ENCODE results near the gene AGAP2.
A peak's percentile ranks its signal among the peaks of the same experiment; 100 is the strongest.

Gene AGAP2

GRCh38 chr12:57767305-57767698 is 28.8 kb upstream of the AGAP2 start:
- no peak for DNase-seq

GRCh38 chr12:57766464-57767304 is 28.1 kb upstream of the AGAP2 start, which contains the start of gene CYP27B1:
TSS of gene CYP27B1 (minus strand) at chr12:57767078. CDS start at chr12:57767041, 37 bp downstream.
- no peak for DNase-seq

GRCh38 chr12:57765698-57766463 is 27.3 kb upstream of the AGAP2 start:
- no peak for DNase-seq

GRCh38 chr12:57765003-57765697 is 26.6 kb upstream of the AGAP2 start:
- peak; percentile 62 for DNase-seq

- DNase-seq, result peak; percentile 48
Measured at GRCh38 chr12:57764662-57765002, 26.1 kb upstream of the AGAP2 start.

GRCh38 chr12:57763881-57764661 is 25.5 kb upstream of the AGAP2 start:
- DNase-seq, result no peak

GRCh38 chr12:57762463-57762862 is 23.9 kb upstream of the AGAP2 start:
- no peak for DNase-seq

GRCh38 chr12:57761391-57761998 is 23.0 kb upstream of the AGAP2 start:
- no peak for DNase-seq

- DNase-seq, result no peak
Measured at GRCh38 chr12:57760347-57760982, 21.9 kb upstream of the AGAP2 start.

- DNase-seq, result peak; percentile 54
Measured at GRCh38 chr12:57759360-57759980, 20.9 kb upstream of the AGAP2 start.

- DNase-seq, result no peak
Measured at GRCh38 chr12:57758552-57759359, 20.2 kb upstream of the AGAP2 start.

- DNase-seq, result no peak
Measured at GRCh38 chr12:57757771-57758170, 19.2 kb upstream of the AGAP2 start.

- DNase-seq, result peak; percentile 78
Measured at GRCh38 chr12:57756406-57757341, 18.1 kb upstream of the AGAP2 start.

- peak; percentile 21 for DNase-seq
Measured at GRCh38 chr12:57755454-57756372, 17.2 kb upstream of the AGAP2 start.

GRCh38 chr12:57755194-57755453 is 16.6 kb upstream of the AGAP2 start:
- no peak for DNase-seq

- peak; percentile 85 for DNase-seq
Measured at GRCh38 chr12:57754411-57755193, 16.1 kb upstream of the AGAP2 start, which contains the start of gene MARCHF9. TSS of gene MARCHF9 (plus strand) at chr12:57755103. CDS start at chr12:57755529, 426 bp downstream.

- DNase-seq, result no peak
Measured at GRCh38 chr12:57753756-57754337, 15.3 kb upstream of the AGAP2 start.
